ENCODE measurements around the gene DDX20. TPM values are rescaled to one million over a fixed set of nuclear protein-coding genes. Genes with fewer than 3 reads are reported as not detected.

Gene DDX20
- total RNA-seq, 1 donor from 2014 or later = 5.9 TPM

DNA sequence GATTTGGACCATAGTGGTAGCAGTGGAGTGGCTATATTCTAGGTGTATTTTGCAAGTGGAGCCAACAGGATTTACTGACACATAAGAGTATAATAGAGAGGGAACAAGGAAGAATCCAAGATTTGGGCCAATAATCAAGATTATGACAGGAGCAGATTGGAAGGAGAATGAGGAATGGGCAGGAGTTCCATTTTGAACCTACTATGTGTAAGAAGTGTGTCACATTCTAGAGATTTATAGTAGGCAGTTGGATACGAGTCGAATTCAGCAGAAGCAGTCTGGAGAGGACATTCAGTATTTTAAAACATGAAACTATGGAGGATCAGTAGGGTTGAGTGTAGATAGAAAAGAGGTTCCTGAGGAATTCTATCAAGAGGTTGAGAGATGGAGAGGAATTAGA, 38.3 kb upstream of the DDX20 start:
- TF ChIP-seq, protein P1, sequence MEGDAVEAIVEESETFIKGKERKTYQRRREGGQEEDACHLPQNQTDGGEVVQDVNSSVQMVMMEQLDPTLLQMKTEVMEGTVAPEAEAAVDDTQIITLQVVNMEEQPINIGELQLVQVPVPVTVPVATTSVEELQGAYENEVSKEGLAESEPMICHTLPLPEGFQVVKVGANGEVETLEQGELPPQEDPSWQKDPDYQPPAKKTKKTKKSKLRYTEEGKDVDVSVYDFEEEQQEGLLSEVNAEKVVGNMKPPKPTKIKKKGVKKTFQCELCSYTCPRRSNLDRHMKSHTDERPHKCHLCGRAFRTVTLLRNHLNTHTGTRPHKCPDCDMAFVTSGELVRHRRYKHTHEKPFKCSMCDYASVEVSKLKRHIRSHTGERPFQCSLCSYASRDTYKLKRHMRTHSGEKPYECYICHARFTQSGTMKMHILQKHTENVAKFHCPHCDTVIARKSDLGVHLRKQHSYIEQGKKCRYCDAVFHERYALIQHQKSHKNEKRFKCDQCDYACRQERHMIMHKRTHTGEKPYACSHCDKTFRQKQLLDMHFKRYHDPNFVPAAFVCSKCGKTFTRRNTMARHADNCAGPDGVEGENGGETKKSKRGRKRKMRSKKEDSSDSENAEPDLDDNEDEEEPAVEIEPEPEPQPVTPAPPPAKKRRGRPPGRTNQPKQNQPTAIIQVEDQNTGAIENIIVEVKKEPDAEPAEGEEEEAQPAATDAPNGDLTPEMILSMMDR (IDR thresholded peaks at IDR 0.05; ENCODE audit: borderline replicate concordance) = no peak
- intact Hi-C loops (cut with micrococcal nuclease) = no loop called here

DNA sequence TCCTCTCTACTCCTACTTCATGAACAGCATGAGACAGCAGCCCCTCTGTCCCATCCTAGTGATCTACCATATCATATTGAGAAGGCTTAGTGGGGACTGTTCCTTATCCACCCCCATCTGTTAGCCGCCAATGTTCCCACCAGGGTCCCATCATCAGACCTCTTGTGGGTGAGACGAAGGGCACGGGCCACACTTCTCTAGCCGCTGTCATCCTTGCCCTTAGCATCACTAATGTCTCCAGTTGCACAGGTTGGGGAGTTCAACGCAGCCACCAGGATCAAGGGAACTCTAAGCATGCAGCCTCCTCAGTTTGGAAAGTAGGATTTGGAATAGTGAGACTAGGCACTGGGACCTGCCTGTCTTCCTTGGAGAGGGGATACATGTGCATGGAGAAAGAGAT, 36.6 kb upstream of the DDX20 start:
- Histone ChIP-seq H3K4me3 (no peak overlapping the region), H3K36me3 (peaks cover 5% of the 10 kb centered on the region), H3K9me3 (replicated peaks) (no peaks in the 10 kb centered on the region), H3K4me1 (peaks cover 52% of the 10 kb centered on the region), H3K27ac (replicated peaks) (peak overlapping the region; percentile 88), H3K27me3 (ENCODE audit: low read depth) (no peaks in the 10 kb centered on the region)
- intact Hi-C loops (cut with micrococcal nuclease) = no loop called here
- TF ChIP-seq, protein P1 (IDR thresholded peaks at IDR 0.05; ENCODE audit: borderline replicate concordance) = no peak
- no peak for DNase-seq

More for the DNA sequence above, 38.3 kb upstream of the DDX20 start:
- Histone ChIP-seq H3K36me3 (peaks cover 12% of the 10 kb centered on the region), H3K4me3 (no peak overlapping the region), H3K27me3 (ENCODE audit: low read depth) (no peaks in the 10 kb centered on the region), H3K4me1 (peaks cover 35% of the 10 kb centered on the region), H3K9me3 (replicated peaks) (no peaks in the 10 kb centered on the region), H3K27ac (replicated peaks) (no peak overlapping the region)
- DNase-seq = no peak

DNA sequence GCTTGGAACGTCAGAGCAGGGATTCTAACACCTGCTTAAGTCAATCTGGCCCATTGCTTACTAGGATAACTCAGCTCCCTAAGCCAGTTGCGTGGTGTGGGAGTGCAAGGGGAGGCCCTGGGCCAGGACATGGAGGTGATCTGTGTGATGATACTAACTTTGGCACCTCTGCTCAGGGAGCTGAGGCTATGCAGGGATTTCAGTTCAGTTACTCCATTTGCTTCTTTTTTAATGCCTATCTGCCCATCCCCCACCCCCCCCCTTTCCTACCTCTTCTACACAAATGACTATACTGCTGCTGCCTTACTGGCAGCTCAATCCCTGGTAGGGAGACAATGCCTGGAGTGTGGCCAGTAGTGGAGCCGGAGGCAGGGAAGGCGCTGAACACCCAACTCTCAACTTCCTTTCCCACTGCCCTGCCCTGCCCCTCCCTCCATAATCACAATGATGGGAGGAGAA, 36.0 kb upstream of the DDX20 start:
- DNase-seq = peak; percentile 65
- intact Hi-C loops (cut with micrococcal nuclease) = no loop called here
- H3K9me3 ChIP-seq (replicated peaks) = no peaks in the 10 kb centered on the region
- H3K27ac ChIP-seq (replicated peaks) = peak overlapping the region; percentile 88
- H3K4me3 ChIP-seq = no peak overlapping the region
- H3K4me1 ChIP-seq = peaks cover 56% of the 10 kb centered on the region
- peaks cover 5% of the 10 kb centered on the region for H3K36me3 ChIP-seq
- TF ChIP-seq, protein P1 (IDR thresholded peaks at IDR 0.05; ENCODE audit: borderline replicate concordance) = no peak
- H3K27me3 ChIP-seq (ENCODE audit: low read depth) = no peaks in the 10 kb centered on the region

DNA sequence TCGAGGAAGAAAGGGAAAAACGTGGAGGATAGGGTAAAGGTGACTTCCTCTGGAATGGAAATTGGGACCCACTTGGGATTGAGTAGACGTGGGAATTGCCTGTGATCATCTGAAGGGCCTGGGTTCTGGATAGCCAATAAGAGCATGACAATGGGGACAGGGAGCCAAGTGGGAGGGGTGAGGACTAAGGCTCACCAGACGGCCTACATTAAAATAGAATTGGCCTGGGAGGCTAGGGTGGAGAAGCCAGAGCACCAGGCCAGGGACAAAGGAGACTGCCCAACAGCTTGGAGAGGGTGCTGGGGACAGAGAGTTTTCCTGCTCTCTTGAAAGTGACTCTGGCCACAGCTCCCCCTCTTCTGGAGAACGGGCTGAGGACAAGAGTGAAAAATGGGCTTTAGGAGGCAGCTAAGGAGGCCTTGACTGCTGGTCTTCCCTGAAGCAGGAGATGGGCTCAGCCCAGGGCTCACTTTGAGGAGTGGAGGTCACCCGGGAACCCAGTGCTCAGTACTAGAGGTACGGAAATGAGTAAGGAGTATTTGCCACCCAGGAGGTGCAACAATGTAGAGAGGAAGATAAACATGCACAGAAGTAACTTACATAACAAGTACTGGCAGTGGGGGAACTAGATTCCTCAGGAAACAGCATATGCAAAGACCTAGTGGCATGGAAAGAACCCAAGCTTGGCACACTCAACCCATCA, 35.3 kb upstream of the DDX20 start:
- TF ChIP-seq, protein P1 (IDR thresholded peaks at IDR 0.05; ENCODE audit: borderline replicate concordance) = no peak
- peak; percentile 69 for DNase-seq
- Histone ChIP-seq H3K4me1 (peaks cover 63% of the 10 kb centered on the region), H3K9me3 (replicated peaks) (no peaks in the 10 kb centered on the region), H3K4me3 (no peak overlapping the region), H3K27ac (replicated peaks) (peak overlapping the region; percentile 88), H3K36me3 (peaks cover 5% of the 10 kb centered on the region), H3K27me3 (ENCODE audit: low read depth) (no peaks in the 10 kb centered on the region)
- intact Hi-C loops (cut with micrococcal nuclease) = no loop called here

DNA sequence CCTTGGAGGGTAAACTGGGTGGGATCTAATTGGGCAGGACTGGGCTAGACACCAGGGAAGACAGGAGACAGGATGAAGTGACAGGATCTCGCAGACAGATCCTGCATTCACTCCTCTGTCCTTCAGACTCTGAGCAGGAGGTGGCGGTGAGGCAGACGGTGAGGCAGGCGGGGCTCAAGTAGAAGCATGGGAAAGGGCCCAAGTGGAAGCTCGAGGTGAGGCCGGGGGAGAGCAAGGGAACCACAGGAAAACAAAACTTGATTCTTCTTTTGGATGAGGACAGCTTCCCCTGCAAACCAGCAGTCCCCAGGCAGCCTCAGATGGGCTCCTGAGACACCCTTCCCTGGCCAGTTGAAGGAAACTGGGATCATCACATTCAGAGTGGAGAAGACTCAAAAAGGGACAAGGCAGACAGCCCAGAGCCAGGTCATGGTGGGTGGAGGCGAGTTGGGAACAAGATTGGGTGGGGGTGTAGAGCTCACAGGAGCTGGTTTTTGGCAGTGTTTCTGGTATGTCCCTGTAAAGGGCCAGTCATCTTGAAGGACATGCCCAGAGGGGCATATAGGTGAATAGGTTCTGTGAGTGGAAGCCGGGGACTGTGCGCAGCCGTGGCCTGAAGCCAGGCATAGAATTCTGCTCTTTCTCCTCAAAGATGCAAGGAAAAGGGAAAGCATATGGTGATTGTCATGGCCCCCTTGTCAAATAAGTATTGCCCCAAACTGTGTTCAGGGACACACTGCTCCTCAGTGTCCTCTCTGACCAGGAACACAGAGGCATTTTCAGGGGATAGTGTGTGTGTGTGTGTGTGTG, 34.5 kb upstream of the DDX20 start:
- no peak overlapping the region for H3K4me3 ChIP-seq
- TF ChIP-seq, protein P1 (IDR thresholded peaks at IDR 0.05; ENCODE audit: borderline replicate concordance) = no peak
- H3K36me3 ChIP-seq = peaks cover 5% of the 10 kb centered on the region
- no peaks in the 10 kb centered on the region for H3K9me3 ChIP-seq (replicated peaks)
- no peak for DNase-seq
- H3K27me3 ChIP-seq (ENCODE audit: low read depth) = no peaks in the 10 kb centered on the region
- H3K4me1 ChIP-seq = peaks cover 70% of the 10 kb centered on the region
- intact Hi-C loops (cut with micrococcal nuclease) = no loop called here
- H3K27ac ChIP-seq (replicated peaks) = peak overlapping the region; percentile 88
